ENCODE data around the gene PRPH2.
"Not testable (repeated sequence)": the region's sequence is repeated elsewhere in the genome, so short reads cannot be mapped to it uniquely, and the experiment has no call there.

The PRPH2 gene

GRCh38 chr6:42693725-42694323 lies 28.6 kb downstream of the PRPH2 start:
- H3K36me3 ChIP-seq (ENCODE audit: control insufficient read depth, low read depth, low read length): peaks cover 40% of the 10 kb centered on the region
- H3K9me3 ChIP-seq (ENCODE audit: control insufficient read depth, low read depth, low read length): no peaks in the 10 kb centered on the region
- H3K27ac ChIP-seq (ENCODE audit: low read length): no peak overlapping the region
- no peaks in the 10 kb centered on the region for H3K4me1 ChIP-seq (ENCODE audit: control insufficient read depth, low read depth, low read length)
- H3K27me3 ChIP-seq (ENCODE audit: control insufficient read depth, insufficient read depth, low read length): no peaks in the 10 kb centered on the region
- H3K9ac ChIP-seq (ENCODE audit: low read length): no peak overlapping the region
- no peak overlapping the region for H3K4me3 ChIP-seq (ENCODE audit: low read length)

GRCh38 chr6:42692137-42692911 lies 30.1 kb downstream of the PRPH2 start:
- no peak overlapping the region for H3K27ac ChIP-seq (ENCODE audit: low read length)
- no peaks in the 10 kb centered on the region for H3K9me3 ChIP-seq (ENCODE audit: control insufficient read depth, low read depth, low read length)
- no peak overlapping the region for H3K4me3 ChIP-seq (ENCODE audit: low read length)
- H3K36me3 ChIP-seq (ENCODE audit: control insufficient read depth, low read depth, low read length): peaks cover 50% of the 10 kb centered on the region
- no peak overlapping the region for H3K9ac ChIP-seq (ENCODE audit: low read length)
- H3K4me1 ChIP-seq (ENCODE audit: control insufficient read depth, low read depth, low read length): no peaks in the 10 kb centered on the region
- no peaks in the 10 kb centered on the region for H3K27me3 ChIP-seq (ENCODE audit: control insufficient read depth, insufficient read depth, low read length)

- H3K27ac ChIP-seq (ENCODE audit: low read length): no peak overlapping the region
- no peaks in the 10 kb centered on the region for H3K4me1 ChIP-seq (ENCODE audit: control insufficient read depth, low read depth, low read length)
- H3K9ac ChIP-seq (ENCODE audit: low read length): no peak overlapping the region
- no peaks in the 10 kb centered on the region for H3K27me3 ChIP-seq (ENCODE audit: control insufficient read depth, insufficient read depth, low read length)
- peaks cover 50% of the 10 kb centered on the region for H3K36me3 ChIP-seq (ENCODE audit: control insufficient read depth, low read depth, low read length)
- no peak overlapping the region for H3K4me3 ChIP-seq (ENCODE audit: low read length)
- no peaks in the 10 kb centered on the region for H3K9me3 ChIP-seq (ENCODE audit: control insufficient read depth, low read depth, low read length)
Measured at GRCh38 chr6:42690872-42691271, 31.5 kb downstream of the PRPH2 start.

GRCh38 chr6:42690151-42690702 lies 32.2 kb downstream of the PRPH2 start:
- peaks cover 50% of the 10 kb centered on the region for H3K36me3 ChIP-seq (ENCODE audit: control insufficient read depth, low read depth, low read length)
- H3K9me3 ChIP-seq (ENCODE audit: control insufficient read depth, low read depth, low read length): no peaks in the 10 kb centered on the region
- no peak overlapping the region for H3K9ac ChIP-seq (ENCODE audit: low read length)
- H3K27me3 ChIP-seq (ENCODE audit: control insufficient read depth, insufficient read depth, low read length): no peaks in the 10 kb centered on the region
- H3K4me3 ChIP-seq (ENCODE audit: low read length): no peak overlapping the region
- H3K4me1 ChIP-seq (ENCODE audit: control insufficient read depth, low read depth, low read length): no peaks in the 10 kb centered on the region
- no peak overlapping the region for H3K27ac ChIP-seq (ENCODE audit: low read length)

GRCh38 chr6:42689371-42689770 lies 33.0 kb downstream of the PRPH2 start:
- Histone ChIP-seq H3K36me3 (ENCODE audit: control insufficient read depth, low read depth, low read length) (peaks cover 53% of the 10 kb centered on the region), H3K9me3 (ENCODE audit: control insufficient read depth, low read depth, low read length) (no peaks in the 10 kb centered on the region), H3K4me1 (ENCODE audit: control insufficient read depth, low read depth, low read length) (no peaks in the 10 kb centered on the region), H3K4me3 (ENCODE audit: low read length) (no peak overlapping the region), H3K27me3 (ENCODE audit: control insufficient read depth, insufficient read depth, low read length) (no peaks in the 10 kb centered on the region), H3K9ac (ENCODE audit: low read length) (no peak overlapping the region), H3K27ac (ENCODE audit: low read length) (no peak overlapping the region)

- peaks cover 55% of the 10 kb centered on the region for H3K36me3 ChIP-seq (ENCODE audit: control insufficient read depth, low read depth, low read length)
- H3K27me3 ChIP-seq (ENCODE audit: control insufficient read depth, insufficient read depth, low read length): no peaks in the 10 kb centered on the region
Measured at GRCh38 chr6:42688281-42688680, 34.1 kb downstream of the PRPH2 start.

GRCh38 chr6:42679358-42679757 lies 43.0 kb downstream of the PRPH2 start:
- Histone ChIP-seq H3K27ac (ENCODE audit: low read length) (no peak overlapping the region), H3K9ac (ENCODE audit: low read length) (no peak overlapping the region), H3K36me3 (ENCODE audit: control insufficient read depth, low read depth, low read length) (peaks cover 61% of the 10 kb centered on the region), H3K4me1 (ENCODE audit: control insufficient read depth, low read depth, low read length) (no peaks in the 10 kb centered on the region), H3K4me3 (ENCODE audit: low read length) (no peak overlapping the region), H3K27me3 (ENCODE audit: control insufficient read depth, insufficient read depth, low read length) (no peaks in the 10 kb centered on the region), H3K9me3 (ENCODE audit: control insufficient read depth, low read depth, low read length) (no peaks in the 10 kb centered on the region)

More at GRCh38 chr6:42688281-42688680, 34.1 kb downstream of the PRPH2 start:
- H3K9me3 ChIP-seq (ENCODE audit: control insufficient read depth, low read depth, low read length): no peaks in the 10 kb centered on the region
- no peak overlapping the region for H3K27ac ChIP-seq (ENCODE audit: low read length)
- H3K9ac ChIP-seq (ENCODE audit: low read length): no peak overlapping the region
- H3K4me1 ChIP-seq (ENCODE audit: control insufficient read depth, low read depth, low read length): no peaks in the 10 kb centered on the region
- H3K4me3 ChIP-seq (ENCODE audit: low read length): no peak overlapping the region

- no peak overlapping the region for H3K9ac ChIP-seq (ENCODE audit: low read length)
- no peaks in the 10 kb centered on the region for H3K4me1 ChIP-seq (ENCODE audit: control insufficient read depth, low read depth, low read length)
- no peaks in the 10 kb centered on the region for H3K9me3 ChIP-seq (ENCODE audit: control insufficient read depth, low read depth, low read length)
- no peak overlapping the region for H3K4me3 ChIP-seq (ENCODE audit: low read length)
- no peak overlapping the region for H3K27ac ChIP-seq (ENCODE audit: low read length)
- H3K36me3 ChIP-seq (ENCODE audit: control insufficient read depth, low read depth, low read length): peaks cover 80% of the 10 kb centered on the region
- no peaks in the 10 kb centered on the region for H3K27me3 ChIP-seq (ENCODE audit: control insufficient read depth, insufficient read depth, low read length)
Measured at GRCh38 chr6:42674780-42675179, 47.6 kb downstream of the PRPH2 start.

GRCh38 chr6:42674368-42674767 lies 48.0 kb downstream of the PRPH2 start:
- H3K9ac ChIP-seq (ENCODE audit: low read length); H3K4me1 ChIP-seq (ENCODE audit: control insufficient read depth, low read depth, low read length); H3K4me3 ChIP-seq (ENCODE audit: low read length); H3K9me3 ChIP-seq (ENCODE audit: control insufficient read depth, low read depth, low read length); H3K27ac ChIP-seq (ENCODE audit: low read length); H3K27me3 ChIP-seq (ENCODE audit: control insufficient read depth, insufficient read depth, low read length): not testable (repeated sequence)
- H3K36me3 ChIP-seq (ENCODE audit: control insufficient read depth, low read depth, low read length): peaks cover 80% of the 10 kb centered on the region

GRCh38 chr6:42664718-42665117 lies 57.7 kb downstream of the PRPH2 start:
- Histone ChIP-seq H3K36me3 (ENCODE audit: control insufficient read depth, low read depth, low read length) (peaks cover 45% of the 10 kb centered on the region), H3K9ac (ENCODE audit: low read length) (no peak overlapping the region), H3K4me1 (ENCODE audit: control insufficient read depth, low read depth, low read length) (no peaks in the 10 kb centered on the region), H3K27me3 (ENCODE audit: control insufficient read depth, insufficient read depth, low read length) (no peaks in the 10 kb centered on the region), H3K4me3 (ENCODE audit: low read length) (no peak overlapping the region), H3K9me3 (ENCODE audit: control insufficient read depth, low read depth, low read length) (no peaks in the 10 kb centered on the region), H3K27ac (ENCODE audit: low read length) (no peak overlapping the region)

GRCh38 chr6:42661540-42662153 lies 60.8 kb downstream of the PRPH2 start:
- Histone ChIP-seq H3K4me3 (ENCODE audit: low read length) (no peak overlapping the region), H3K27me3 (ENCODE audit: control insufficient read depth, insufficient read depth, low read length) (no peaks in the 10 kb centered on the region), H3K9me3 (ENCODE audit: control insufficient read depth, low read depth, low read length) (no peaks in the 10 kb centered on the region), H3K27ac (ENCODE audit: low read length) (no peak overlapping the region), H3K4me1 (ENCODE audit: control insufficient read depth, low read depth, low read length) (no peaks in the 10 kb centered on the region), H3K9ac (ENCODE audit: low read length) (no peak overlapping the region), H3K36me3 (ENCODE audit: control insufficient read depth, low read depth, low read length) (peaks cover 53% of the 10 kb centered on the region)
